ENCODE data around the gene C1orf185. TPM values are rescaled to one million over a fixed set of nuclear protein-coding genes. Genes with fewer than 3 reads are reported as not detected.

C1orf185 gene
- total RNA-seq, 1 donor from 2014 or later: not detected

- DNase-seq (ENCODE audit: low read depth): no peak
- TF ChIP-seq CTCF (IDR thresholded peaks at IDR 0.05; ENCODE audit: insufficient read depth, low read depth, low read length) (no peak), EZH2 (IDR thresholded peaks at IDR 0.05; ENCODE audit: insufficient read depth, low read length) (no peak)
- H4K20me1 ChIP-seq (ENCODE audit: insufficient read depth, low read length): no peaks in the 10 kb centered on the region
- Mint-ChIP-seq H3K9me3 (ENCODE audit: unreplicated experiment) (peaks cover 14% of the 10 kb centered on the region), H3K4me3 (ENCODE audit: unreplicated experiment) (no peak overlapping the region), H3K36me3 (ENCODE audit: low read depth, unreplicated experiment) (peaks cover 3% of the 10 kb centered on the region), H3K27me3 (ENCODE audit: low read depth, unreplicated experiment) (no peaks in the 10 kb centered on the region), H3K27ac (ENCODE audit: unreplicated experiment) (no peak overlapping the region), H3K4me1 (ENCODE audit: low read depth, unreplicated experiment) (no peaks in the 10 kb centered on the region)
- H3K9ac ChIP-seq (ENCODE audit: low read length): no peak overlapping the region
- H3K9me3 ChIP-seq (ENCODE audit: insufficient read depth, low read depth, low read length): no peaks in the 10 kb centered on the region
- no peak overlapping the region for H3K27ac ChIP-seq (ENCODE audit: low read depth, low read length)
- H3K4me2 ChIP-seq (ENCODE audit: low read length): no peak overlapping the region
- H3K36me3 ChIP-seq (ENCODE audit: insufficient read depth, low read length): no peaks in the 10 kb centered on the region
- no peak overlapping the region for H3K4me3 ChIP-seq (ENCODE audit: insufficient read depth, low read depth, low read length)
- H2AFZ ChIP-seq (ENCODE audit: low read depth, low read length): no peak overlapping the region
- no peaks in the 10 kb centered on the region for H3K27me3 ChIP-seq (ENCODE audit: insufficient read depth, low read length)
- H3K79me2 ChIP-seq (ENCODE audit: insufficient read depth, low read length): no peaks in the 10 kb centered on the region
- FAIRE-seq: no peak
- no peaks in the 10 kb centered on the region for H3K4me1 ChIP-seq (ENCODE audit: insufficient read depth, low read length)
Measured at GRCh38 chr1:51156752-51157151, 54.7 kb downstream of the C1orf185 start.

- Histone ChIP-seq H3K79me2 (ENCODE audit: insufficient read depth, low read length) (no peaks in the 10 kb centered on the region), H3K4me3 (ENCODE audit: insufficient read depth, low read depth, low read length) (no peak overlapping the region)
Measured at GRCh38 chr1:51157395-51157794, 55.4 kb downstream of the C1orf185 start.

More at GRCh38 chr1:51157395-51157794, 55.4 kb downstream of the C1orf185 start:
- Histone ChIP-seq H3K9ac (ENCODE audit: low read length) (no peak overlapping the region), H4K20me1 (ENCODE audit: insufficient read depth, low read length) (no peaks in the 10 kb centered on the region), H3K9me3 (ENCODE audit: insufficient read depth, low read depth, low read length) (no peaks in the 10 kb centered on the region), H3K27me3 (ENCODE audit: insufficient read depth, low read length) (no peaks in the 10 kb centered on the region), H3K4me2 (ENCODE audit: low read length) (no peak overlapping the region), H3K36me3 (ENCODE audit: insufficient read depth, low read length) (no peaks in the 10 kb centered on the region), H2AFZ (ENCODE audit: low read depth, low read length) (no peak overlapping the region), H3K27ac (ENCODE audit: low read depth, low read length) (no peak overlapping the region), H3K4me1 (ENCODE audit: insufficient read depth, low read length) (no peaks in the 10 kb centered on the region)
- FAIRE-seq: no peak
- TF ChIP-seq CTCF (IDR thresholded peaks at IDR 0.05; ENCODE audit: insufficient read depth, low read depth, low read length): no peak
- TF ChIP-seq EZH2 (IDR thresholded peaks at IDR 0.05; ENCODE audit: insufficient read depth, low read length): no peak
- Mint-ChIP-seq H3K27me3 (ENCODE audit: low read depth, unreplicated experiment) (no peaks in the 10 kb centered on the region), H3K9me3 (ENCODE audit: unreplicated experiment) (peaks cover 12% of the 10 kb centered on the region), H3K4me3 (ENCODE audit: unreplicated experiment) (no peak overlapping the region), H3K4me1 (ENCODE audit: low read depth, unreplicated experiment) (no peaks in the 10 kb centered on the region), H3K36me3 (ENCODE audit: low read depth, unreplicated experiment) (peaks cover 3% of the 10 kb centered on the region), H3K27ac (ENCODE audit: unreplicated experiment) (no peak overlapping the region)
- no peak for DNase-seq (ENCODE audit: low read depth)

Measured in astrocyte (in vitro differentiated cells and primary cell).